Measurements from ENCODE around the gene OR51D1. TPM values are rescaled to one million over a fixed set of nuclear protein-coding genes. Genes with fewer than 3 reads are reported as not detected.

Gene OR51D1
- total and polyA plus RNA-seq, 12 donors: not detected

- no peak for TF ChIP-seq CTCF (IDR thresholded peaks at IDR 0.05)
- ATAC-seq (no peak), DNase-seq (peak in 1 of 2 donors; percentile 16)
- Histone ChIP-seq H3K27me3 (peaks cover 0 to 6% (median 0%) of the 10 kb centered on the region in 7 donors), H3K4me3 (peak overlapping the region in 5 of 10 donors; percentile 24 to 34 (median 28)), H3K4me1 (peaks cover 0 to 32% (median 23%) of the 10 kb centered on the region in 9 donors), H3K27ac (peak overlapping the region in 9 of 10 donors; percentile 6 to 84 (median 56)), H3K36me3 (peaks cover 0 to 2% (median 0%) of the 10 kb centered on the region in 9 donors), H3K9me3 (no peaks in the 10 kb centered on the region)
- WGBS, 2 donors: 11 to 17% methylated on average over 3 of the region's 3 CpGs
- intact Hi-C loops (cut with DNase I): no loop called here
Measured at GRCh38 chr11:4610258-4610935, 26.9 kb upstream of the OR51D1 start.

- H3K27me3 ChIP-seq: peaks cover 0 to 6% (median 0%) of the 10 kb centered on the region in 7 donors
- TF ChIP-seq CTCF (IDR thresholded peaks at IDR 0.05): no peak
- DNase-seq: no peak
- ATAC-seq: no peak
- H3K4me1 ChIP-seq: peaks cover 0 to 20% (median 13%) of the 10 kb centered on the region in 9 donors
- no peaks in the 10 kb centered on the region for H3K36me3 ChIP-seq
- no peaks in the 10 kb centered on the region for H3K9me3 ChIP-seq
- intact Hi-C loops (cut with DNase I): no loop called here
- no peak overlapping the region for H3K27ac ChIP-seq
- 88 to 93% methylated on average over 2 of the region's 2 CpGs for WGBS, 2 donors
- no peak overlapping the region for H3K4me3 ChIP-seq
Measured at GRCh38 chr11:4611986-4612385, 25.3 kb upstream of the OR51D1 start.

GRCh38 chr11:4615856-4616444 is 21.3 kb upstream of the OR51D1 start:
- H3K27me3 ChIP-seq: peaks cover 0 to 6% (median 0%) of the 10 kb centered on the region in 7 donors
- H3K4me1 ChIP-seq: no peaks in the 10 kb centered on the region
- intact Hi-C loops (cut with DNase I): no loop called here
- DNase-seq (no peak), ATAC-seq (no peak)
- H3K36me3 ChIP-seq: no peaks in the 10 kb centered on the region
- no peaks in the 10 kb centered on the region for H3K9me3 ChIP-seq
- no peak overlapping the region for H3K4me3 ChIP-seq
- TF ChIP-seq CTCF (IDR thresholded peaks at IDR 0.05): no peak
- no peak overlapping the region for H3K27ac ChIP-seq

GRCh38 chr11:4619514-4619913 is 17.8 kb upstream of the OR51D1 start:
- ATAC-seq (no peak), DNase-seq (no peak)
- no peaks in the 10 kb centered on the region for H3K4me1 ChIP-seq
- peaks cover 0 to 6% (median 0%) of the 10 kb centered on the region in 7 donors for H3K27me3 ChIP-seq
- TF ChIP-seq CTCF (IDR thresholded peaks at IDR 0.05): no peak
- no peak overlapping the region for H3K27ac ChIP-seq
- no peaks in the 10 kb centered on the region for H3K9me3 ChIP-seq
- no peak overlapping the region for H3K4me3 ChIP-seq
- no peaks in the 10 kb centered on the region for H3K36me3 ChIP-seq
- intact Hi-C loops (cut with DNase I): no loop called here
- WGBS, 2 donors: 80 to 85% methylated on average over 9 of the region's 9 CpGs

Measured in heart right ventricle (tissue), 16 donors.